HFF-Myc (cell line): ENCODE measurements around the gene PKP1.

Experiments used
- DNase-seq: peaks from one replicate; pipeline ENCODE4 v3.0.0-alpha.2; 2011; ENCODE audit warnings: low read depth; ENCODE audit errors: extremely low read depth
- H3K4me3 ChIP-seq: replicated peaks from 2 replicates; pipeline ENCODE4 v1.5.1; 2011; ENCODE audit warnings: low read depth, mild to moderate bottlenecking, control low read depth, low read length
- TF ChIP-seq, protein P1 (sequence below): IDR thresholded peaks from 2 replicates; pipeline ENCODE4 v1.5.1; 2012; ENCODE audit warnings: mild to moderate bottlenecking, low read depth, low read length, control low read depth; ENCODE audit errors: missing control alignments

PKP1 gene

DNA sequence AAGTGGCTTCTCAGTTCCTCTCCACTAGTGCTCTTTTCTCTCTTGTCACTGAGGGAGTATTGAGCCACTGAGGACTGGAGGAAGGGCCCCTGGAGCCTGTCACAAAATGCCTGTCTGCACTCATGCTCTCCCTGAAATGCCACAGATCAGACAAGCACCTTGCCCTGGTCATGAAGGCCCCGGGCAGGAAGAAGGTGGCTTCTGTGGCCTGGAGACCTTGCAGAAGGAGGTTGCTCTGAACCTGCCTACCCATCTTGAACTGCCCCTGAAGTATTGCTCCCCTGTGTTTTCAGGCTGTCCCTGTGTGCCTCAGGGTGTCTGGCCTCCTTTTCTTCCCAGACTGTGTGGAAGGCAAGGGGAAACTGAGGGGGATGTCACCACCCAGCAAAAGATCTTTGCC, 3.1 kb downstream of the PKP1 start:
- TF ChIP-seq, protein P1, sequence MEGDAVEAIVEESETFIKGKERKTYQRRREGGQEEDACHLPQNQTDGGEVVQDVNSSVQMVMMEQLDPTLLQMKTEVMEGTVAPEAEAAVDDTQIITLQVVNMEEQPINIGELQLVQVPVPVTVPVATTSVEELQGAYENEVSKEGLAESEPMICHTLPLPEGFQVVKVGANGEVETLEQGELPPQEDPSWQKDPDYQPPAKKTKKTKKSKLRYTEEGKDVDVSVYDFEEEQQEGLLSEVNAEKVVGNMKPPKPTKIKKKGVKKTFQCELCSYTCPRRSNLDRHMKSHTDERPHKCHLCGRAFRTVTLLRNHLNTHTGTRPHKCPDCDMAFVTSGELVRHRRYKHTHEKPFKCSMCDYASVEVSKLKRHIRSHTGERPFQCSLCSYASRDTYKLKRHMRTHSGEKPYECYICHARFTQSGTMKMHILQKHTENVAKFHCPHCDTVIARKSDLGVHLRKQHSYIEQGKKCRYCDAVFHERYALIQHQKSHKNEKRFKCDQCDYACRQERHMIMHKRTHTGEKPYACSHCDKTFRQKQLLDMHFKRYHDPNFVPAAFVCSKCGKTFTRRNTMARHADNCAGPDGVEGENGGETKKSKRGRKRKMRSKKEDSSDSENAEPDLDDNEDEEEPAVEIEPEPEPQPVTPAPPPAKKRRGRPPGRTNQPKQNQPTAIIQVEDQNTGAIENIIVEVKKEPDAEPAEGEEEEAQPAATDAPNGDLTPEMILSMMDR, result no peak
- no peak for DNase-seq
- no peak overlapping the region for H3K4me3 ChIP-seq

DNA sequence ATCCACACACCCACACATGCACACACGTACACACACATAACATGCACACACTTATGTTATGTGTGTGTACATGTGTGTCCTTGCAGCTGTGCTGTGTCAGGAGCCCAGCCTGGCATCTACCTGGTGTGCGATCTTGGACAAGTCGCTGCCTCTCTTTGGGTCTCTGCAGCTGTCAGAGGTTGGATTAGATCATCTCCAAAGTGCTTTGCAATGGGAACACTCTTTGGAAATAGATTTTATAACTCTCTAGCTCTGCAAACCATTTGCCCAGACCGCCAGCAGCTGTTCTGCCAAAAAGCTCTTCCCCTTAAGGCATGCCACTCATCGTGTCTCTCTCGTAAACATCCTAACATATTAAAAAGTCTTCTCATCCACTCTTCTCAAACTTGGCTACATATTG, 4.7 kb downstream of the PKP1 start:
- DNase-seq, result no peak
- H3K4me3 ChIP-seq, result no peak overlapping the region
- TF ChIP-seq, protein P1, result no peak

DNA sequence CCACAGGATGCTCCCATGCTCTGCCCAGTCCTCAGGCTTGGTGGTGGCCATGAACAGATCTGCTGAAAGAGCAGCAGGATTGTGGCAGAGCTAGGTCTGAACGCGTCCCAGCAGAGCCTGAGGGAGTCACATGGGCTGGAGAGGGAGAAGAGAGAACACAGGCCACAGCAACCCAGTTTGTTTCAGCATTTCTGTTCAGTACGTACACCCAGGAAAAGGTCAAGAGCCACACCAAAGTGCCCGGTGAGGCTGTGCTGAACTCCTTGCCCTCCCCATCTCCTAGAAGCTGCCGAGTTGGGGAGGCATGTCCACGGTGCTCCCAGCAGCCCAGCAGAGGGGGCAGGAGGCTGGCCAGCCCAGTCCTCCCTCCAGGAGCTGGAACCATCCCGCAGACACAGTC, 5.5 kb downstream of the PKP1 start:
- no peak overlapping the region for H3K4me3 ChIP-seq
- TF ChIP-seq, protein P1, result no peak
- no peak for DNase-seq

GRCh38 chr1:201290551-201290950, 7.2 kb downstream of the PKP1 start:
- no peak overlapping the region for H3K4me3 ChIP-seq
- DNase-seq, result no peak
- TF ChIP-seq, protein P1, result no peak

GRCh38 chr1:201291916-201292315, 8.6 kb downstream of the PKP1 start:
- TF ChIP-seq, protein P1, result no peak
- DNase-seq, result no peak
- H3K4me3 ChIP-seq, result no peak overlapping the region

DNA sequence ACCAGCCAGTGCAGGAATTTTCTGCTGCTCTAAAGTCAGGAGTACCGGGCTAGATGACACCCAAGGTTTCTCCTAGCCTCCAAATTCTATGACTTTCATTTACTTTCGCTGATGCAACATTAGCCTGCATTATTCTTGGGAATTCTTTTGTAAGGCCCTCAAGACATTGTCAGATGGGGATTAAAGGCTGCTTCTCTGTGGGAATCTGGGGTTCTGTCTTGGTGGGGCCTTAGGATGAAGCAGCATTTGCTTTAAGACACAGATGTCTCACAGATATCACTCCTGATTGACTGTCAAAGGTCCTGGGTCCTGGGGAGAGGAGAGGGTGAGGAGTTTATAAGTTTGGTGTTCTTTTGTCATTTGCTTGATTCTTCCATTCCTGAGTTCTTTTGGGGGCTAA, 11.6 kb downstream of the PKP1 start:
- no peak overlapping the region for H3K4me3 ChIP-seq
- no peak for DNase-seq
- TF ChIP-seq, protein P1, result no peak

- H3K4me3 ChIP-seq, result no peak overlapping the region
- no peak for DNase-seq
- TF ChIP-seq, protein P1, result no peak
Measured at GRCh38 chr1:201295346-201295745, 12.0 kb downstream of the PKP1 start.
